H9 (cell line): ENCODE measurements around the gene FAM200C. TPM values are rescaled to one million over a fixed set of nuclear protein-coding genes. Genes with fewer than 3 reads are reported as not detected.

Experiments
- DNase-seq: peaks from one replicate; pipeline ENCODE4 v3.0.0-alpha.2; 2017
- H2AFZ ChIP-seq: one replicate; pipeline ENCODE4 v1.6.1; 2013; ENCODE audit warnings: mild to moderate bottlenecking, low read length, control low read depth, moderate library complexity
- H2AK5ac ChIP-seq: 2 replicates; pipeline ENCODE4 v1.6.1; 2013; ENCODE audit warnings: low read length, control low read depth, mixed read lengths; ENCODE audit not compliant: insufficient read length
- H2BK120ac ChIP-seq: one replicate; pipeline ENCODE4 v1.6.1; 2013; ENCODE audit warnings: low read depth, mild to moderate bottlenecking, low read length, control low read depth, inconsistent platforms; ENCODE audit not compliant: poor library complexity, severe bottlenecking
- H2BK12ac ChIP-seq: 2 replicates; pipeline ENCODE4 v1.6.1; 2013; ENCODE audit warnings: low read length, control low read depth, mixed read lengths, low read depth; ENCODE audit not compliant: insufficient read length
- H2BK15ac ChIP-seq: 2 replicates; pipeline ENCODE4 v1.6.1; 2013; ENCODE audit warnings: low read depth, low read length, control low read depth
- H2BK20ac ChIP-seq: one replicate; pipeline ENCODE4 v1.6.1; 2013; ENCODE audit warnings: low read depth, mild to moderate bottlenecking, low read length, control low read depth, inconsistent platforms; ENCODE audit not compliant: poor library complexity, severe bottlenecking
- H2BK5ac ChIP-seq: 2 replicates; pipeline ENCODE4 v1.6.1; 2013; ENCODE audit warnings: low read length, control low read depth, mixed read lengths; ENCODE audit not compliant: insufficient read length
- H3K14ac ChIP-seq: 2 replicates; pipeline ENCODE4 v1.6.1; 2013; ENCODE audit warnings: low read length, control low read depth; ENCODE audit not compliant: insufficient read depth
- H3K18ac ChIP-seq: 2 replicates; pipeline ENCODE4 v1.6.1; 2013; ENCODE audit warnings: low read depth, mild to moderate bottlenecking, mixed read lengths, low read length, control low read depth; ENCODE audit not compliant: insufficient read length
- H3K23ac ChIP-seq: 2 replicates; pipeline ENCODE4 v1.6.1; 2013; ENCODE audit warnings: low read length, control low read depth, mixed read lengths, low read depth; ENCODE audit not compliant: insufficient read length
- H3K23me2 ChIP-seq: 2 replicates; pipeline ENCODE4 v1.6.1; 2013; ENCODE audit warnings: low read depth, mild to moderate bottlenecking, mixed read lengths, low read length, control low read depth; ENCODE audit not compliant: insufficient read length, poor library complexity, severe bottlenecking
- H3K27ac ChIP-seq: 2 replicates; pipeline ENCODE4 v1.5.1; 2013; ENCODE audit warnings: low read length, control low read depth, mixed read lengths, low read depth; ENCODE audit not compliant: insufficient read length
- H3K27me3 ChIP-seq: 2 replicates; pipeline ENCODE4 v1.6.1; 2013; ENCODE audit warnings: low read length, control low read depth, inconsistent platforms; ENCODE audit not compliant: insufficient read depth
- H3K4ac ChIP-seq: 2 replicates; pipeline ENCODE4 v1.6.1; 2013; ENCODE audit warnings: low read depth, mild to moderate bottlenecking, control low read depth, inconsistent platforms, low read length, moderate library complexity
- H3K4me1 ChIP-seq: 2 replicates; pipeline ENCODE4 v1.6.1; 2013; ENCODE audit warnings: low read length, control low read depth, inconsistent platforms; ENCODE audit not compliant: insufficient read depth
- H3K4me2 ChIP-seq: 2 replicates; pipeline ENCODE4 v1.6.1; 2013; ENCODE audit warnings: low read length, control low read depth, mixed read lengths; ENCODE audit not compliant: insufficient read length, insufficient read depth
- H3K56ac ChIP-seq: 2 replicates; pipeline ENCODE4 v1.6.1; 2013; ENCODE audit warnings: low read depth, mild to moderate bottlenecking, mixed read lengths, low read length, control low read depth; ENCODE audit not compliant: insufficient read length
- H3K79me1 ChIP-seq: 2 replicates; pipeline ENCODE4 v1.6.1; 2013; ENCODE audit warnings: low read depth, mild to moderate bottlenecking, moderate library complexity, low read length, control low read depth, inconsistent platforms; ENCODE audit not compliant: insufficient read depth, poor library complexity, severe bottlenecking
- H3K79me2 ChIP-seq: 2 replicates; pipeline ENCODE4 v1.6.1; 2013; ENCODE audit warnings: low read length, control low read depth, inconsistent platforms; ENCODE audit not compliant: insufficient read depth
- H3K9ac ChIP-seq: 2 replicates; pipeline ENCODE4 v1.6.1; 2013; ENCODE audit warnings: low read length, control low read depth, mixed read lengths; ENCODE audit not compliant: insufficient read length; ENCODE audit errors: extremely low read depth
- H3K9me3 ChIP-seq: one replicate; pipeline ENCODE4 v1.6.1; 2013; ENCODE audit warnings: low read depth, low read length, inconsistent platforms; ENCODE audit not compliant: control insufficient read depth
- H3T11ph ChIP-seq: one replicate; pipeline ENCODE4 v1.6.1; 2013; ENCODE audit warnings: mild to moderate bottlenecking, low read length, control low read depth, inconsistent platforms
- H4K20me1 ChIP-seq: one replicate; pipeline ENCODE4 v1.6.1; 2013; ENCODE audit not compliant: control insufficient read depth, insufficient read length, insufficient read depth
- H4K5ac ChIP-seq: 2 replicates; pipeline ENCODE4 v1.6.1; 2013; ENCODE audit warnings: low read depth, mild to moderate bottlenecking, mixed read lengths, low read length, control low read depth; ENCODE audit not compliant: insufficient read length
- H4K8ac ChIP-seq: replicated peaks from 2 replicates; pipeline ENCODE4 v1.6.1; 2013; ENCODE audit warnings: low read length, control low read depth, mixed read lengths, low read depth; ENCODE audit not compliant: insufficient read length
- H4K91ac ChIP-seq: 2 replicates; pipeline ENCODE4 v1.6.1; 2013; ENCODE audit warnings: low read depth, mild to moderate bottlenecking, moderate library complexity, mixed read lengths, low read length, control low read depth; ENCODE audit not compliant: insufficient read length
- H3K27ac Mint-ChIP-seq, 3 experiments: 2 replicates in 2 of 3; 3 replicates in 1 of 3; pipeline ENCODE4 v1.8.0; 2020 to 2021; ENCODE audit warnings: mixed read lengths in 3 of 3, mild to moderate bottlenecking in 1 of 3, moderate library complexity in 1 of 3
- H3K27me3 Mint-ChIP-seq: 2 replicates; pipeline ENCODE4 v1.8.0; 2021; ENCODE audit warnings: low read depth, mild to moderate bottlenecking, moderate library complexity, mixed read lengths
- H3K36me3 Mint-ChIP-seq, 3 experiments: 2 replicates in 2 of 3; 3 replicates in 1 of 3; pipeline ENCODE4 v1.8.0; 2020 to 2021; ENCODE audit warnings: low read depth in 3 of 3, mixed read lengths in 3 of 3; ENCODE audit not compliant: insufficient read depth in 1 of 3
- H3K4me1 Mint-ChIP-seq, 2 experiments: 2 replicates each; pipeline ENCODE4 v1.8.0; 2020; ENCODE audit warnings: mixed read lengths in 2 of 2
- H3K4me3 Mint-ChIP-seq, 2 experiments: 2 replicates in 1 of 2; 3 replicates in 1 of 2; pipeline ENCODE4 v1.8.0; 2020 to 2021; ENCODE audit warnings: mild to moderate bottlenecking in 2 of 2, mixed read lengths in 2 of 2, moderate library complexity in 1 of 2
- H3K9me3 Mint-ChIP-seq, 2 experiments: 2 replicates in 1 of 2; 3 replicates in 1 of 2; pipeline ENCODE4 v1.8.0; 2020; ENCODE audit warnings: mild to moderate bottlenecking in 2 of 2, mixed read lengths in 2 of 2, moderate library complexity in 1 of 2
- CTCF ChIP-seq: fragments of 200-600 bp; sonication (generic); conservative IDR thresholded peaks from 3 replicates; pipeline ENCODE4 v1.8.0; 2021; ENCODE audit warnings: antibody characterized with exemption, mild to moderate bottlenecking
- WGBS: extraction: QIAGEN DNeasy Blood & Tissue Kit; methylation state at CpG from one replicate; pipeline ENCODE4 v1.1.7; 2013; ENCODE audit warnings: missing lambda C conversion rate, low lambda C conversion rate, mixed read lengths; ENCODE audit not compliant: insufficient read length; ENCODE audit errors: extremely low coverage; 5-methylcytosine and 5-hydroxymethylcytosine counted together
- total RNA-seq: library from RNA; stranded (reverse); gene quantifications from 2 replicates; pipeline ENCODE4 v1.2.1, GENCODE V29; 2021

The FAM200C gene
- total RNA-seq, 1 experiment from 2014 or later, result 4.3 TPM

- Mint-ChIP-seq H3K27me3 (peaks cover 7% of the 10 kb centered on the region), H3K9me3 (peaks cover under 1% of the 10 kb centered on the region in 2 experiments; a peak in 3 of 5 replicates), H3K36me3 (no peaks in the 10 kb centered on the region), H3K27ac (0 out of 7 replicates have a peak overlapping the region, but pooled peaks of 1 of the 3 experiments have one; percentile 27), H3K4me3 (no peak overlapping the region), H3K4me1 (peaks cover 17 to 20% of the 10 kb centered on the region in 2 experiments)
- Histone ChIP-seq H4K5ac (no peak overlapping the region), H3K23ac (no peak overlapping the region), H3T11ph (no peak overlapping the region), H3K27me3 (no peaks in the 10 kb centered on the region), H2AFZ (no peak overlapping the region), H3K14ac (no peak overlapping the region), H3K9ac (no peak overlapping the region), H3K4me2 (no peak overlapping the region), H3K9me3 (no peaks in the 10 kb centered on the region), H2BK5ac (no peak overlapping the region), H3K18ac (no peak overlapping the region), H3K56ac (no peak overlapping the region), H2BK120ac (no peak overlapping the region), H3K27ac (no peak overlapping the region), H3K79me1 (no peaks in the 10 kb centered on the region), H3K4me1 (no peaks in the 10 kb centered on the region; the same call in 1 of the 2 replicates), H3K23me2 (no peaks in the 10 kb centered on the region), H2BK20ac (no peak overlapping the region), H4K8ac (no peak overlapping the region), H3K79me2 (no peaks in the 10 kb centered on the region), H4K20me1 (no peaks in the 10 kb centered on the region), H3K4ac (no peak overlapping the region), H2BK12ac (no peak overlapping the region), H4K91ac (no peak overlapping the region), H2BK15ac (no peak overlapping the region), H2AK5ac (no peak overlapping the region)
- TF ChIP-seq CTCF, result no peak
- DNase-seq, result no peak
- WGBS, result no CpG with 5 or more reads among the region's 4 CpGs
These were observed 43.1 kb upstream of the FAM200C start for GRCh38 chr5:160442824-160443431.
